H1 (cell line): ENCODE measurements around the gene LHFPL3. TPM values are rescaled to one million over a fixed set of nuclear protein-coding genes. Genes with fewer than 3 reads are reported as not detected.

Experiments used
- CTCF ChIA-PET: fragments of 300-600 bp; sonication (Branson Sonifier 250); formaldehyde crosslinking; loops from one replicate; lab custom pipeline; 2021; ENCODE audit not compliant: partially characterized antibody; lab: Charles Lee
- POLR2A ChIA-PET: fragments of 300-600 bp; sonication (Branson Sonifier 250); formaldehyde crosslinking; loops from one replicate; lab custom pipeline; 2021; ENCODE audit warnings: inconsistent platforms; ENCODE audit not compliant: partially characterized antibody; lab: Charles Lee
- DNase-seq, 2 experiments: peaks; one replicate each; pipeline versions ENCODE4 v3.0.0 to v3.0.0-alpha.2; 2010 to 2022; ENCODE audit warnings: low spot score in 2 of 2, low read depth in 1 of 2, mixed read lengths in 1 of 2
- FAIRE-seq: peaks from 2 replicates; lab custom pipeline; 2011; peaks lifted over from hg19 to GRCh38; lab: Jason Lieb, UNC
- H2AFZ ChIP-seq: 2 replicates; pipeline ENCODE4 v1.8.1; 2012; ENCODE audit warnings: low read length, inconsistent platforms
- H2AK5ac ChIP-seq: 2 replicates; pipeline ENCODE4 v1.6.1; 2013; ENCODE audit warnings: low read depth, low read length
- H2BK120ac ChIP-seq: replicated peaks from 2 replicates; pipeline ENCODE3; 2013; ENCODE audit warnings: low read depth, low read length, inconsistent platforms
- H2BK12ac ChIP-seq: 2 replicates; pipeline ENCODE4 v1.6.1; 2013; ENCODE audit warnings: low read depth, low read length
- H2BK15ac ChIP-seq: 2 replicates; pipeline ENCODE4 v1.6.1; 2013; ENCODE audit warnings: low read length
- H2BK20ac ChIP-seq: 2 replicates; pipeline ENCODE4 v1.6.1; 2013; ENCODE audit warnings: low read length
- H2BK5ac ChIP-seq: 2 replicates; pipeline ENCODE4 v1.6.1; 2013; ENCODE audit warnings: low read depth, low read length
- H3K14ac ChIP-seq: 2 replicates; pipeline ENCODE4 v1.6.1; 2013; ENCODE audit warnings: inconsistent platforms; ENCODE audit not compliant: insufficient read length
- H3K18ac ChIP-seq: 2 replicates; pipeline ENCODE4 v1.6.1; 2013; ENCODE audit warnings: low read length; ENCODE audit errors: extremely low read depth
- H3K23ac ChIP-seq: 2 replicates; pipeline ENCODE4 v1.6.1; 2013; ENCODE audit warnings: inconsistent platforms; ENCODE audit not compliant: insufficient read length
- H3K23me2 ChIP-seq: 2 replicates; pipeline ENCODE4 v1.6.1; 2013; ENCODE audit warnings: low read depth, low read length
- H3K27ac ChIP-seq: 2 replicates; pipeline ENCODE4 v1.6.1; 2011; ENCODE audit warnings: low read depth, low read length, inconsistent platforms
- H3K27me3 ChIP-seq, 4 experiments: replicated peaks in 1 of 4; 1 replicate in 1 of 4; 2 replicates in 3 of 4; pipeline versions ENCODE4 v1.6.1 to v1.8.1; 2011 to 2013; ENCODE audit warnings: low read length in 3 of 4, mild to moderate bottlenecking in 3 of 4, inconsistent platforms in 2 of 4, mixed read lengths in 2 of 4, moderate library complexity in 1 of 4; ENCODE audit not compliant: control insufficient read depth in 3 of 4, insufficient read depth in 3 of 4; ENCODE audit errors: extremely low read depth in 1 of 4
- H3K36me3 ChIP-seq, 4 experiments: 2 replicates each; pipeline versions ENCODE4 v1.6.1 to v1.8.1; 2011 to 2013; ENCODE audit warnings: mild to moderate bottlenecking in 4 of 4, low read length in 3 of 4, moderate library complexity in 2 of 4, control low read depth in 1 of 4, inconsistent platforms in 1 of 4; ENCODE audit not compliant: insufficient read depth in 4 of 4, control insufficient read depth in 2 of 4
- H3K4ac ChIP-seq: replicated peaks from 2 replicates; pipeline ENCODE3; 2013; ENCODE audit warnings: low read length, low read depth, mixed read lengths, inconsistent platforms; ENCODE audit not compliant: insufficient read length
- H3K4me1 ChIP-seq, 4 experiments: replicated peaks in 1 of 4; 1 replicate in 1 of 4; 2 replicates in 3 of 4; pipeline versions ENCODE4 v1.6.1 to v1.8.1; 2011 to 2013; ENCODE audit warnings: low read length in 3 of 4, inconsistent platforms in 2 of 4, mixed read lengths in 1 of 4; ENCODE audit not compliant: insufficient read depth in 4 of 4, control insufficient read depth in 3 of 4
- H3K4me2 ChIP-seq, 2 experiments: 2 replicates each; pipeline versions ENCODE4 v1.6.1 to v1.8.1; 2011 to 2013; ENCODE audit warnings: low read depth in 2 of 2, low read length in 2 of 2, control low read depth in 1 of 2, inconsistent platforms in 1 of 2, mild to moderate bottlenecking in 1 of 2; ENCODE audit not compliant: insufficient read depth in 1 of 2
- H3K4me3 ChIP-seq, 4 experiments: fragments of 200-600, 300-600 bp in 1 of 4; sonication (generic), shearing (Covaris generic), sonication (Bioruptor Twin) in 1 of 4; 2 replicates each; pipeline versions ENCODE4 v1.5.1 to v1.8.1; 2011 to 2016; ENCODE audit warnings: low read length in 4 of 4, low read depth in 3 of 4, control low read depth in 2 of 4, inconsistent platforms in 2 of 4, mild to moderate bottlenecking in 2 of 4, mixed read lengths in 1 of 4, moderate library complexity in 1 of 4; ENCODE audit not compliant: insufficient read depth in 2 of 4; ENCODE audit errors: extremely low read depth in 1 of 4
- H3K56ac ChIP-seq: replicated peaks from 2 replicates; pipeline ENCODE3; 2013; ENCODE audit warnings: low read depth, mild to moderate bottlenecking, mixed read lengths, low read length, inconsistent platforms; ENCODE audit not compliant: insufficient read length
- H3K79me1 ChIP-seq: 2 replicates; pipeline ENCODE4 v1.6.1; 2013; ENCODE audit warnings: low read depth, low read length, control low read depth
- H3K79me2 ChIP-seq, 2 experiments: 2 replicates each; pipeline versions ENCODE4 v1.6.1 to v1.8.1; 2012 to 2013; ENCODE audit warnings: low read length in 2 of 2, mild to moderate bottlenecking in 2 of 2, inconsistent platforms in 1 of 2; ENCODE audit not compliant: insufficient read depth in 2 of 2, control insufficient read depth in 1 of 2
- H3K9ac ChIP-seq, 4 experiments: replicated peaks in 1 of 4; 1 replicate in 1 of 4; 2 replicates in 3 of 4; pipeline versions ENCODE4 v1.6.1 to v1.8.1; 2011 to 2013; ENCODE audit warnings: low read depth in 3 of 4, low read length in 3 of 4, control low read depth in 2 of 4, mild to moderate bottlenecking in 2 of 4, moderate library complexity in 2 of 4, inconsistent platforms in 1 of 4; ENCODE audit errors: extremely low read depth in 1 of 4
- H3K9me3 ChIP-seq, 2 experiments: 2 replicates each; pipeline versions ENCODE4 v1.6.1 to v1.8.1; 2012 to 2013; ENCODE audit warnings: mild to moderate bottlenecking in 2 of 2, moderate library complexity in 2 of 2, control low read depth in 1 of 2, inconsistent platforms in 1 of 2, low read depth in 1 of 2, low read length in 1 of 2, mixed read lengths in 1 of 2; ENCODE audit not compliant: insufficient read depth in 2 of 2
- H4K20me1 ChIP-seq, 2 experiments: replicated peaks in 1 of 2; 2 replicates each; pipeline versions ENCODE3 to v1.8.1; 2011 to 2013; ENCODE audit warnings: inconsistent platforms in 2 of 2, low read length in 2 of 2, mild to moderate bottlenecking in 1 of 2; ENCODE audit not compliant: insufficient read depth in 2 of 2, control insufficient read depth in 1 of 2
- H4K5ac ChIP-seq: 2 replicates; pipeline ENCODE4 v1.6.1; 2013; ENCODE audit warnings: low read length, low read depth, mixed read lengths, inconsistent platforms; ENCODE audit not compliant: insufficient read length
- H4K8ac ChIP-seq: 2 replicates; pipeline ENCODE4 v1.8.0; 2013; ENCODE audit warnings: mild to moderate bottlenecking, moderate library complexity, low read length, inconsistent platforms; ENCODE audit not compliant: insufficient read depth; ENCODE audit errors: extremely low read depth
- H4K91ac ChIP-seq: replicated peaks from 2 replicates; pipeline ENCODE3; 2013; ENCODE audit warnings: low read length, mixed read lengths, inconsistent platforms; ENCODE audit not compliant: insufficient read length
- BACH1 ChIP-seq: IDR thresholded peaks from 2 replicates; pipeline ENCODE4 v1.6.1; 2012; ENCODE audit warnings: low read length, improper control_type of control experiment
- CREB1 ChIP-seq: IDR thresholded peaks from 2 replicates; pipeline ENCODE4 v1.6.1; 2012; ENCODE audit warnings: inconsistent platforms
- CTBP2 ChIP-seq: IDR thresholded peaks from 2 replicates; pipeline ENCODE4 v1.7.0; 2011; ENCODE audit warnings: borderline replicate concordance, mild to moderate bottlenecking, moderate library complexity, mixed read lengths, low read length; ENCODE audit not compliant: insufficient read depth, insufficient read length
- GABPA ChIP-seq: IDR thresholded peaks from 2 replicates; pipeline ENCODE4 v1.6.1; 2011; ENCODE audit warnings: mild to moderate bottlenecking, low read length, moderate library complexity, borderline replicate concordance; ENCODE audit not compliant: insufficient read depth
- GTF2F1 ChIP-seq: IDR thresholded peaks from 2 replicates; pipeline ENCODE4 v1.6.1; 2012; ENCODE audit warnings: low read depth, low read length, improper control_type of control experiment, borderline replicate concordance
- HDAC6 ChIP-seq: IDR thresholded peaks from one replicate; pipeline ENCODE4 v1.7.1; 2012; ENCODE audit warnings: low read depth, mild to moderate bottlenecking, inconsistent platforms, low read length, moderate library complexity
- JUND ChIP-seq: IDR thresholded peaks from 2 replicates; pipeline ENCODE4 v1.6.1; 2011; ENCODE audit warnings: mild to moderate bottlenecking, improper control_type of control experiment, low read length
- KDM4A ChIP-seq: IDR thresholded peaks from one replicate; pipeline ENCODE4 v1.7.1; 2012; ENCODE audit warnings: low read depth, mild to moderate bottlenecking, moderate library complexity, low read length, inconsistent platforms; ENCODE audit not compliant: severe bottlenecking
- MAFK ChIP-seq: IDR thresholded peaks from 2 replicates; pipeline ENCODE4 v1.6.1; 2012; ENCODE audit warnings: low read depth, mild to moderate bottlenecking, improper control_type of control experiment, low read length
- POU5F1 ChIP-seq: IDR thresholded peaks from 2 replicates; pipeline ENCODE4 v1.6.1; 2011; ENCODE audit warnings: low read depth, mild to moderate bottlenecking, low read length, moderate library complexity
- RFX5 ChIP-seq: IDR thresholded peaks from 2 replicates; pipeline ENCODE4 v1.6.1; 2011; ENCODE audit warnings: low read depth, low read length, improper control_type of control experiment, borderline replicate concordance
- SP1 ChIP-seq: IDR thresholded peaks from 2 replicates; pipeline ENCODE4 v1.6.1; 2011; ENCODE audit warnings: low read depth, low read length
- SP2 ChIP-seq: IDR thresholded peaks from 2 replicates; pipeline ENCODE4 v1.6.1; 2012; ENCODE audit warnings: mild to moderate bottlenecking, low read length, inconsistent platforms
- YY1 ChIP-seq: IDR thresholded peaks from 2 replicates; pipeline ENCODE4 v1.6.1; 2011; ENCODE audit warnings: low read depth, mild to moderate bottlenecking, low read length
- WGBS, 2 experiments: shearing (Covaris generic) in 1 of 2; methylation state at CpG; one replicate each; pipeline versions ENCODE4 v1.1.6 to v1.1.7; 2013 to 2015; ENCODE audit warnings: low lambda C conversion rate in 2 of 2, mixed read lengths in 2 of 2, inconsistent platforms in 1 of 2, low coverage in 1 of 2, missing lambda C conversion rate in 1 of 2; ENCODE audit not compliant: insufficient replicate concordance in 2 of 2, insufficient coverage in 1 of 2, insufficient read length in 1 of 2; ENCODE audit errors: extremely low coverage in 1 of 2, missing lambda C conversion rate in 1 of 2; 5-methylcytosine and 5-hydroxymethylcytosine counted together
- polyA plus RNA-seq, 7 experiments: library from polyadenylated mRNA; depleted of rRNA in 3 of 7; stranded (reverse) in 5 of 7; unstranded in 2 of 7; fragments of >200 nt in 5 of 7; fragments of 200-250 nt in 2 of 7; gene quantifications; 1 replicate in 5 of 7; 2 replicates in 1 of 7; 4 replicates in 1 of 7; pipeline versions ENCODE4 v1.2.1 to v1.2.3, GENCODE V29; 2011 to 2013; ENCODE audit warnings: missing spikeins in 2 of 7, mixed read lengths in 2 of 7
- total RNA-seq: library from RNA; stranded (reverse); fragmentation: NEBNext Ultra II Directional; extraction: Animal tissue kit (Norgen Biotek cat#: 25700); gene quantifications from 2 replicates; pipeline ENCODE4 v1.2.1, GENCODE V29; 2021

Gene LHFPL3
- total and polyA plus RNA-seq, 2 of the 8 experiments (the other 6 are each of a cell fraction or from before 2014, with no cell fraction given): 0.24 to 0.50 TPM

DNA sequence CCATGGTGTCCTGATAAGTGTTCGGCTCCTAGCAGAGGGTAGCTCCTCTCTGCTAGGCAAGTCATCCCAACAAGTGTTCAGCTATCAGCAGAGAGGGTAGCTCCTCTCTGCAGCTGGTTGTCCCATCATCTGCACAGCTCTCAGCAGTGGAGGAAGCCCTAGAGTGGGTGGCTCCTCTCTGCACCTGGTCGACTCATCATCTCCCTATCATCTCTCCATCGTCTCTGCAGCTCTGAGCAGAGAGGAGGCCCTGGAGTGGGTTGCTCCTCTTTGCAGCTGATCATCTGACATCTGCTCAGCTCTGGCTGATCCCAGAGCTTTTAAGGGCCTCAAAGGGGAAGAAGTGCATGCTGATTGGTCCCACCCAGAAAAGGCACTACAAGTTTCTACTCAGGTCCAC, 485.7 kb downstream of the LHFPL3 start:
- POLR2A ChIA-PET: no interaction called here
- Histone ChIP-seq H3K4me1 (0 out of 7 replicates have a peak, but pooled peaks cover 0 to 2% (median 0%) of the 10 kb centered on the region in 4 experiments), H3K23me2 (no peaks in the 10 kb centered on the region; the same call in 1 of the 2 replicates), H2AK5ac (no peak overlapping the region), H3K4me3 (no peak overlapping the region), H3K4ac (no peak overlapping the region), H2BK12ac (no peak overlapping the region), H2BK120ac (no peak overlapping the region), H3K27ac (no peak overlapping the region), H2BK15ac (no peak overlapping the region), H3K79me1 (no peaks in the 10 kb centered on the region), H3K79me2 (no peaks in the 10 kb centered on the region), H3K14ac (no peak overlapping the region), H3K9me3 (no peaks in the 10 kb centered on the region), H3K27me3 (no peaks in the 10 kb centered on the region), H3K56ac (no peak overlapping the region), H4K5ac (no peak overlapping the region), H2BK20ac (no peak overlapping the region), H4K20me1 (no peaks in the 10 kb centered on the region), H3K4me2 (no peak overlapping the region), H4K8ac (no peak overlapping the region), H3K9ac (no peak overlapping the region), H3K36me3 (no peaks in the 10 kb centered on the region), H3K18ac (no peak overlapping the region), H4K91ac (no peak overlapping the region), H3K23ac (no peak overlapping the region), H2BK5ac (no peak overlapping the region), H2AFZ (no peak overlapping the region)
- DNase-seq (no peak), FAIRE-seq (no peak)
- 85% methylated on average over 3 of the region's 3 CpGs; no CpG with 5 or more reads in 1 of the 2 experiments for WGBS, 2 experiments
- CTCF ChIA-PET: interaction anchor here (0.8 to 4.2 kb wide), 6 partner anchors 9 to 104 kb away, joined by 3 to 19 read pairs (median 5); no protein-coding TSS in a partner anchor
- no peak for TF ChIP-seq CTBP2
- no peak for TF ChIP-seq SP1
- TF ChIP-seq POU5F1: no peak
- TF ChIP-seq BACH1: no peak
- TF ChIP-seq GTF2F1: no peak
- TF ChIP-seq MAFK: no peak
- TF ChIP-seq HDAC6: no peak
- TF ChIP-seq SP2: no peak
- TF ChIP-seq GABPA: no peak
- no peak for TF ChIP-seq RFX5
- TF ChIP-seq CREB1: no peak
- no peak for TF ChIP-seq KDM4A
- TF ChIP-seq JUND: no peak
- no peak for TF ChIP-seq YY1
